ENCODE measurements around the gene NAMPT. TPM values are rescaled to one million over a fixed set of nuclear protein-coding genes. Genes with fewer than 3 reads are reported as not detected.

The NAMPT gene
- total and polyA plus RNA-seq, 8 donors, result 17.1 to 209 (median 125) TPM

- intact Hi-C loops (cut with DNase I; ENCODE audit: low total_unique reads), result no loop called here
- Histone ChIP-seq H3K4me3 (no peak overlapping the region), H3K27ac (peak overlapping the region in 1 of 5 donors; percentile 35), H3K36me3 (no peaks in the 10 kb centered on the region), H3K27me3 (no peaks in the 10 kb centered on the region), H3K4me1 (peaks cover 0 to 5% (median under 1%) of the 10 kb centered on the region in 4 donors), H3K9me3 (no peaks in the 10 kb centered on the region)
- peak in 1 of 2 donors; percentile 41 for DNase-seq
- 24 to 50% (median 31%) methylated on average over 4 of the region's 4 CpGs for WGBS, 5 donors
- TF ChIP-seq EP300 (IDR thresholded peaks at IDR 0.05) (no peak), POLR2A (IDR thresholded peaks at IDR 0.05) (no peak), CTCF (IDR thresholded peaks at IDR 0.05) (no peak), POLR2AphosphoS5 (IDR thresholded peaks at IDR 0.05) (no peak)
Measured at GRCh38 chr7:106291247-106291646, 6.5 kb upstream of the NAMPT start.

- Histone ChIP-seq H3K9me3 (no peaks in the 10 kb centered on the region), H3K36me3 (no peaks in the 10 kb centered on the region), H3K4me1 (peaks cover 0 to 12% (median 4%) of the 10 kb centered on the region in 4 donors), H3K27ac (peak overlapping the region in 1 of 5 donors; percentile 35), H3K27me3 (no peaks in the 10 kb centered on the region), H3K4me3 (no peak overlapping the region)
- intact Hi-C loops (cut with DNase I; ENCODE audit: low total_unique reads), result no loop called here
- WGBS, 5 donors, result 51 to 74% (median 58%) methylated on average over 5 of the region's 5 CpGs
- TF ChIP-seq CTCF (IDR thresholded peaks at IDR 0.05) (no peak), EP300 (IDR thresholded peaks at IDR 0.05) (no peak), POLR2AphosphoS5 (IDR thresholded peaks at IDR 0.05) (peak in 2 of 3 donors; percentile 14 to 22), POLR2A (IDR thresholded peaks at IDR 0.05) (no peak)
- peak in 1 of 2 donors; percentile 66 for DNase-seq
Measured at GRCh38 chr7:106290319-106290718, 5.5 kb upstream of the NAMPT start.

GRCh38 chr7:106289848-106290247, 5.1 kb upstream of the NAMPT start:
- TF ChIP-seq EP300 (IDR thresholded peaks at IDR 0.05) (no peak), CTCF (IDR thresholded peaks at IDR 0.05) (no peak), POLR2A (IDR thresholded peaks at IDR 0.05) (no peak), POLR2AphosphoS5 (IDR thresholded peaks at IDR 0.05) (no peak)
- Histone ChIP-seq H3K4me1 (peaks cover 0 to 12% (median 4%) of the 10 kb centered on the region in 4 donors), H3K27ac (no peak overlapping the region), H3K27me3 (no peaks in the 10 kb centered on the region), H3K4me3 (no peak overlapping the region), H3K36me3 (no peaks in the 10 kb centered on the region), H3K9me3 (no peaks in the 10 kb centered on the region)
- no peak for DNase-seq
- WGBS, 5 donors, result 0 to 42% (median 6%) methylated on average over 1 of the region's 1 CpG
- intact Hi-C loops (cut with DNase I; ENCODE audit: low total_unique reads), result no loop called here

GRCh38 chr7:106288263-106288662, 3.5 kb upstream of the NAMPT start:
- Histone ChIP-seq H3K4me3 (no peak overlapping the region), H3K4me1 (peaks cover 0 to 15% (median 7%) of the 10 kb centered on the region in 4 donors), H3K27me3 (no peaks in the 10 kb centered on the region), H3K36me3 (no peaks in the 10 kb centered on the region), H3K27ac (no peak overlapping the region), H3K9me3 (no peaks in the 10 kb centered on the region)
- 77 to 89% (median 85%) methylated on average over 7 of the region's 7 CpGs for WGBS, 5 donors
- TF ChIP-seq POLR2A (IDR thresholded peaks at IDR 0.05), result no peak
- TF ChIP-seq EP300 (IDR thresholded peaks at IDR 0.05), result no peak
- no peak for TF ChIP-seq POLR2AphosphoS5 (IDR thresholded peaks at IDR 0.05)
- TF ChIP-seq CTCF (IDR thresholded peaks at IDR 0.05), result no peak
- intact Hi-C loops (cut with DNase I; ENCODE audit: low total_unique reads), result no loop called here
- DNase-seq, result no peak
